Stimulated activated naive CD8-positive, alpha-beta T cell treated with anti-CD3 and anti-CD28 coated beads, Interleukin-15, amount 100 ng/mL, for 72 hours (primary cell): Measurements from ENCODE around the gene HOXA1.

Experiments
- ATAC-seq: fragments of 150-1000 bp; cut with Tn5 transposase; 2 replicates; pipeline ENCODE4 v1.10.0; 2021; ENCODE audit warnings: mild to moderate bottlenecking, moderate library complexity
- DNase-seq, 2 donors: peaks; one replicate each; pipeline ENCODE4 v3.0.0; 2021 to 2022
- H3K27ac Mint-ChIP-seq, 2 donors: one replicate each; pipeline ENCODE4 v1.8.0; 2022; ENCODE audit warnings: mild to moderate bottlenecking in 2 of 2, mixed read lengths in 2 of 2, moderate library complexity in 2 of 2
- H3K27me3 Mint-ChIP-seq: one replicate; pipeline ENCODE4 v1.8.0; 2022; ENCODE audit warnings: mixed read lengths
- H3K4me1 Mint-ChIP-seq: one replicate; pipeline ENCODE4 v1.8.0; 2022; ENCODE audit warnings: mild to moderate bottlenecking, mixed read lengths
- H3K4me3 Mint-ChIP-seq, 2 donors: one replicate each; pipeline ENCODE4 v1.8.0; 2022; ENCODE audit warnings: mild to moderate bottlenecking in 2 of 2, mixed read lengths in 2 of 2, moderate library complexity in 1 of 2
- H3K9me3 Mint-ChIP-seq, 2 donors: one replicate each; pipeline ENCODE4 v1.8.0; 2022; ENCODE audit warnings: mixed read lengths in 2 of 2

HOXA1 gene

GRCh38 chr7:27113991-27114769, 18.4 kb upstream of the HOXA1 start:
- Mint-ChIP-seq H3K9me3 (no peaks in the 10 kb centered on the region), H3K4me1 (no peaks in the 10 kb centered on the region), H3K27me3 (peaks cover 7% of the 10 kb centered on the region), H3K4me3 (no peak overlapping the region), H3K27ac (no peak overlapping the region)
- ATAC-seq, result peak; percentile 33
- DNase-seq, result no peak

- H3K4me3 Mint-ChIP-seq, result no peak overlapping the region
These were observed 17.5 kb upstream of the HOXA1 start for GRCh38 chr7:27112955-27113949.

GRCh38 chr7:27112361-27112760, 16.6 kb upstream of the HOXA1 start:
- peaks cover 7% of the 10 kb centered on the region for H3K27me3 Mint-ChIP-seq
- H3K9me3 Mint-ChIP-seq, result no peaks in the 10 kb centered on the region
- no peaks in the 10 kb centered on the region for H3K4me1 Mint-ChIP-seq
- ATAC-seq (no peak), DNase-seq (no peak)
- no peak overlapping the region for H3K27ac Mint-ChIP-seq
- H3K4me3 Mint-ChIP-seq, result no peak overlapping the region

More at GRCh38 chr7:27112955-27113949, 17.5 kb upstream of the HOXA1 start:
- H3K4me1 Mint-ChIP-seq, result no peaks in the 10 kb centered on the region
- H3K9me3 Mint-ChIP-seq, result no peaks in the 10 kb centered on the region
- H3K27ac Mint-ChIP-seq, result no peak overlapping the region
- peaks cover 7% of the 10 kb centered on the region for H3K27me3 Mint-ChIP-seq
- no peak for DNase-seq
- peak; percentile 54 for ATAC-seq

GRCh38 chr7:27111751-27112277, 16.0 kb upstream of the HOXA1 start:
- DNase-seq, result no peak
- H3K9me3 Mint-ChIP-seq, result no peaks in the 10 kb centered on the region
- ATAC-seq, result no peak
- peaks cover 7% of the 10 kb centered on the region for H3K27me3 Mint-ChIP-seq
- no peaks in the 10 kb centered on the region for H3K4me1 Mint-ChIP-seq
- no peak overlapping the region for H3K4me3 Mint-ChIP-seq
- no peak overlapping the region for H3K27ac Mint-ChIP-seq

DNA sequence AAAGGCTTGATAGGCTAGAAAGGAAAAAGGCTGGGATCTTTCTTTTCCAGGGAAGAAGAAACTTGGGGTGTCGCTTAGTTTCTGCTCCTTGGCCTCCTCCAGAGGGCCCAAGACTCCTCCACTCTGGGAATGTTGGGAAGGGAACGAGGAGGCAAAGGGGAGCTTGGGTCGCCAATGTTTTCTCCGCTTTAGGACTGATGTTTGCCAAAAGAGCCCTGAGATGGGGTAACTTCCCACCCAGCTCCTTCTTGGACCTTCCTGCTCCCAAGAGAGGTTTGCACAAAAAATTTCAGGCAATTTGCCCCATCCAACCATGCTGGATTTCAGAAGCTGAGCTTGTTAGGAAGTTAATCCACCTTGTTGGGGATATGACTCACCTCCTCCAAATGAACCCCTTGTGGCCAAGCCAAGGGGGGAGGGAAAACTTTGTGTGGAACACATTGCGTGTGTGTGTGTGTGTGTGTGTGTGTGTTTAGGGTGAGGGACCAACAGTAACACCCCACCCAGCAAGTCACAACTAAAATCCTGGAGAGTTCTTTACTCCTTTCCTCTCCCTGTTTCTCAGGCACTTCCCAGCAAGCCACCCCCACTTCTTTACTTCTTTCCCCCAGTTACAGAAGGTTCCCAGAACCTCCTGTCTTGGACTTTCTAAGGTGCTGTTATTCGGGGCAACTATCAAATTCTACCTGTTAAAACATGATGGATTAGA, 15.4 kb upstream of the HOXA1 start:
- H3K27ac Mint-ChIP-seq, result no peak overlapping the region
- DNase-seq (no peak), ATAC-seq (no peak)
- peaks cover 10% of the 10 kb centered on the region for H3K27me3 Mint-ChIP-seq
- H3K4me3 Mint-ChIP-seq, result no peak overlapping the region
- no peaks in the 10 kb centered on the region for H3K9me3 Mint-ChIP-seq
- no peaks in the 10 kb centered on the region for H3K4me1 Mint-ChIP-seq

GRCh38 chr7:27110186-27111031, 14.6 kb upstream of the HOXA1 start:
- peak; percentile 68 for ATAC-seq
- peaks cover 18% of the 10 kb centered on the region for H3K27me3 Mint-ChIP-seq
- H3K27ac Mint-ChIP-seq, result no peak overlapping the region
- no peaks in the 10 kb centered on the region for H3K9me3 Mint-ChIP-seq
- H3K4me1 Mint-ChIP-seq, result no peaks in the 10 kb centered on the region
- no peak for DNase-seq
- no peak overlapping the region for H3K4me3 Mint-ChIP-seq

GRCh38 chr7:27109466-27110185, 13.8 kb upstream of the HOXA1 start:
- DNase-seq, result no peak
- peaks cover 23% of the 10 kb centered on the region for H3K27me3 Mint-ChIP-seq
- ATAC-seq, result no peak
- H3K4me3 Mint-ChIP-seq, result no peak overlapping the region
- no peaks in the 10 kb centered on the region for H3K9me3 Mint-ChIP-seq
- H3K4me1 Mint-ChIP-seq, result no peaks in the 10 kb centered on the region
- H3K27ac Mint-ChIP-seq, result peak overlapping the region in 1 of 2 donors; percentile 46

- DNase-seq (no peak), ATAC-seq (peak; percentile 10)
- Mint-ChIP-seq H3K27ac (peak overlapping the region in 1 of 2 donors; percentile 19), H3K27me3 (peaks cover 34% of the 10 kb centered on the region), H3K4me3 (no peak overlapping the region), H3K4me1 (peaks cover 5% of the 10 kb centered on the region), H3K9me3 (no peaks in the 10 kb centered on the region)
These were observed 12.8 kb upstream of the HOXA1 start for GRCh38 chr7:27108390-27109127.

GRCh38 chr7:27107391-27108381, 11.9 kb upstream of the HOXA1 start:
- ATAC-seq (peak; percentile 70), DNase-seq (no peak)
- H3K4me1 Mint-ChIP-seq, result peaks cover 13% of the 10 kb centered on the region
- H3K9me3 Mint-ChIP-seq, result no peaks in the 10 kb centered on the region
- no peak overlapping the region for H3K27ac Mint-ChIP-seq
- no peak overlapping the region for H3K4me3 Mint-ChIP-seq
- peaks cover 43% of the 10 kb centered on the region for H3K27me3 Mint-ChIP-seq

- H3K27ac Mint-ChIP-seq, result no peak overlapping the region
These were observed 11.1 kb upstream of the HOXA1 start for GRCh38 chr7:27106901-27107240.

DNA sequence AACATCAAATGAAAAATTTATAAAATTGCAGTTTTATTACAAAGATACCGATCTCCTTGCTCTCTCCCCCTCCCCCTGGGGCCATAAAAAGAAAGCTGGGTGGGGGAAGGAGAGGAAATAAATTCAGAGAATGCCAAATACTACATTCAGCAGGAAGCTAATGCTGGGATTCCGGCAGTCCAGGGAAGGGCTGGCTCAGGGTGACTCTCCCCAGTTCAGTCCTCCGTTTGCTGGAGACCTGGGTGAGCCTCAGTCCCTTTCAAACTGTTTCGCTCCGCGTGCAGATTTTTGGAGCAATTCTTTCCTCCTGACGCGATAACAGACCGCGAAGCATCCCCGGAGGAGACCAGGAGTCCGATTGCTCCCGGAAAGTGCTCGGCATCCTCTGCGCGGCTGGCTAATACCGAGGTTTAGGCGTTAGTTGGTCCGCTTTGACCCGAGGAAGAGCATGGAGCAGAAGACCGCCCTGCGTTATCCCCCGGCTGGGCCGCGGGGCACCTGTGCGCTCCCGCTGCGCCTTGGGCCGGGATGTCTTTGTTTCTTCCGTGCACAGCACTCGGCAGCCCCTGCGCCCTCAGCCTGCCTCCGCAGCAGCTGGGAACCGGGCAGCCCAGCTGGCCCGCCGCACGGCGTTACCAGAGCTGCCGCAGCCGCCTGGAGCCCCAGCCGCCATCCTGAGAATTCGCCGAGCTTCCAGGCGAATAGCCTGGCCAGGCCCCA, 10.5 kb upstream of the HOXA1 start:
- no peak for DNase-seq
- peaks cover 49% of the 10 kb centered on the region for H3K27me3 Mint-ChIP-seq
- H3K9me3 Mint-ChIP-seq, result no peaks in the 10 kb centered on the region
- no peak overlapping the region for H3K27ac Mint-ChIP-seq
- no peak overlapping the region for H3K4me3 Mint-ChIP-seq
- peaks cover 24% of the 10 kb centered on the region for H3K4me1 Mint-ChIP-seq
- no peak for ATAC-seq

More at GRCh38 chr7:27106901-27107240, 11.1 kb upstream of the HOXA1 start:
- Mint-ChIP-seq H3K4me3 (no peak overlapping the region), H3K4me1 (peaks cover 21% of the 10 kb centered on the region), H3K27me3 (peaks cover 49% of the 10 kb centered on the region), H3K9me3 (no peaks in the 10 kb centered on the region)
- no peak for DNase-seq
- no peak for ATAC-seq
